Lower leg skin (tissue), 3 donors: ENCODE data around the gene PKP1.

Source experiments
- CTCF ChIP-seq, 3 donors: fragments of 450-650 bp; IDR thresholded peaks; one replicate each; pipeline ENCODE4 v1.5.1; 2016; ENCODE audit warnings: antibody characterized with exemption in 3 of 3, mild to moderate bottlenecking in 3 of 3, moderate library complexity in 2 of 3
- POLR2A ChIP-seq, 2 donors: fragments of 450-650 bp; IDR thresholded peaks; one replicate each; pipeline ENCODE4 v1.6.1; 2016 to 2017; ENCODE audit warnings: antibody characterized with exemption in 2 of 2, mild to moderate bottlenecking in 1 of 2, moderate library complexity in 1 of 2

GRCh38 chr1:201320168-201320788 is 37.0 kb downstream of the PKP1 start:
- TF ChIP-seq CTCF (IDR thresholded peaks at IDR 0.05) (no peak), POLR2A (IDR thresholded peaks at IDR 0.05) (no peak)
